ENCODE results near the gene PGAM2.
"Not testable (repeated sequence)": the region's sequence is repeated elsewhere in the genome, so short reads cannot be mapped to it uniquely, and the experiment has no call there.

PGAM2 gene

GRCh38 chr7:44019825-44020224 lies 45.5 kb downstream of the PGAM2 start:
- DNase-seq (ENCODE audit: low read depth) = not testable (repeated sequence)

DNA sequence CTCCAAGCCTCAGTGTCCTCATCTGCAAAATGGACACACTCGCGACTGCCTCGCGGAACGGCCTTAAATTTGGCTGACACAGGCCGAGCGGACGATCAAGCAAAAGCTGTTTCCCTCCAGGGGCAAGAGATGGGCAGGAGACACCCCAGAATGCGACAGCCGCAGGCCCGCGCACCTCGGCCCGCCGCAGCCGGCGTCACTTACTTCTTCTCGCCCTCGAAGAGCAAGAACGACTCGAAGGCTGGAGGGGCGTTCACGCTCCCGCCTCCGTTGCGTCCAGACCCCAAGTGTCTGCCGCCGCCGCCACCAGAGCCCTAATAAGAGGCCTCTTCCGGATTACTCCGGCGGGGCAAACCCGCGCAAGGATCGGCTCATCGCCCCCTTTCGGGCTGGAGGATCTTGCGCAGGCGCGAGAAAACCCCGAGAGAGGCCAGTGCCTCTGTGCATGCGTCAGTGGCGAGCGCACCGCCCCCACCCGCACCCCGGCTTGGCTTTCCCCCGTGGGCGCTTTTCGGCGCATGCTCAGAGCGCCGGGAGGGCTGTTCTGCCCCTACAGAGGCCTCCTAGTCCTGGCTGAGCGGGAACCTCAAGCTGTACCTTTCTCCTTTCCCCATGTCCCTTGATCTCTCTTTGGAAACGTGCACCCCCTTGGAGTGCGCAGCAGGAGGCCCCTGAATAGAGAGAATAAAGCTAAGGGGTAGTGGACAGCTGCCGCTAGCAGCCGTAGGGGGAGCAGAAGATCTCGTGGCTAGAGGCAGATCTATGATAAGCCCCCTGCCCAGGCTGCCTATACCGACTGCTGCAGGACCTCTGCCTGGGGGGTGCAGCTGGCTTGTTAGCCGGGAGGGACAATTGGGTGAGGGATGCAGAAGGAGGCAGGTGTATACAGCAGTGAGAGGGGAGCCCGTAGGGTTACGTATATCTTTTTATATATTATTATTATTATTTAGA lies 46.2 kb downstream of the PGAM2 start:
- DNase-seq (ENCODE audit: low read depth) = peak; percentile 99

DNA sequence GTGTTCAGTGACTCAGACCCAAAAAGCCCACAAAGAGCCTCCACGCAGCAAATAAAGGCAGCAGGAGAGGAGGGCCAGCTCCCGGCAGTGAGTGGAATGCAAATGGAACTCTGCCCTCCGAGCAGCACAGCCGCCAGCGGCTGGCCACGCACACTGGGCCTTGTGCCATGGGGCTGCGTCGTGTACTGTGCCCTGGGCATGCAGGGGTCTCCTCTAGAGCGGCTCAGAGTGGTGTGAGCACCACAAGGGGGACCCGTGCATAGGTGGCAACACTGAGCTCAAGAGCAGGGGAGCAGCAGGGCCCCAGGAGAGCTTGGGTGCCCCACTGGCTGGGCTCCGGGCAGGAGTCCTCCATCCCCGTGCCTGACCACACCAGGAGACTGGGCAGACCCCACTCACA lies 50.3 kb downstream of the PGAM2 start:
- DNase-seq (ENCODE audit: low read depth) = not testable (repeated sequence)

Data from stimulated activated CD4-positive, alpha-beta T cell treated with anti-CD3 and anti-CD28 coated beads, Interleukin-2, amount 100 ng/mL, for 4 hours (primary cell).